Osteocyte (in vitro differentiated cells): ENCODE data around the gene ZNF616. TPM values are rescaled to one million over a fixed set of nuclear protein-coding genes. Genes with fewer than 3 reads are reported as not detected.
"Not testable (repeated sequence)": the region's sequence is repeated elsewhere in the genome, so short reads cannot be mapped to it uniquely, and the experiment has no call there.

Source experiments
- DNase-seq: peaks from one replicate; pipeline ENCODE4 v3.0.0; 2021; ENCODE audit warnings: mixed read lengths; ENCODE audit not compliant: unreplicated experiment; ENCODE audit errors: extremely low spot score
- H3K27ac Mint-ChIP-seq: one replicate; pipeline ENCODE4 v1.8.0; 2021; ENCODE audit warnings: mild to moderate bottlenecking, mixed read lengths; ENCODE audit not compliant: unreplicated experiment
- H3K27me3 Mint-ChIP-seq: one replicate; pipeline ENCODE4 v1.8.0; 2021; ENCODE audit warnings: mixed read lengths; ENCODE audit not compliant: unreplicated experiment
- H3K36me3 Mint-ChIP-seq: one replicate; pipeline ENCODE4 v1.8.0; 2021; ENCODE audit warnings: mixed read lengths; ENCODE audit not compliant: unreplicated experiment
- H3K4me1 Mint-ChIP-seq: one replicate; pipeline ENCODE4 v1.8.0; 2021; ENCODE audit warnings: mixed read lengths; ENCODE audit not compliant: unreplicated experiment
- H3K4me3 Mint-ChIP-seq: one replicate; pipeline ENCODE4 v1.8.0; 2021; ENCODE audit warnings: mild to moderate bottlenecking, moderate library complexity, mixed read lengths; ENCODE audit not compliant: unreplicated experiment
- H3K9me3 Mint-ChIP-seq: one replicate; pipeline ENCODE4 v1.8.0; 2021; ENCODE audit warnings: mixed read lengths; ENCODE audit not compliant: unreplicated experiment
- CTCF ChIP-seq: fragments of 200-600 bp; sonication (generic); IDR thresholded peaks from 2 replicates; pipeline ENCODE4 v1.5.0; 2021; ENCODE audit warnings: antibody characterized with exemption, mild to moderate bottlenecking, moderate library complexity
- total RNA-seq: library from RNA; stranded (reverse); gene quantifications from 2 replicates; pipeline ENCODE4 v1.2.1, GENCODE V29; 2021

ZNF616 gene
- total RNA-seq, 1 donor from 2014 or later, result 16.5 TPM

- TF ChIP-seq CTCF, result no peak
- Mint-ChIP-seq H3K9me3 (peaks cover 66% of the 10 kb centered on the region), H3K36me3 (peaks cover 44% of the 10 kb centered on the region), H3K27me3 (no peaks in the 10 kb centered on the region), H3K27ac (no peak overlapping the region), H3K4me1 (no peaks in the 10 kb centered on the region), H3K4me3 (no peak overlapping the region)
- DNase-seq, result no peak
Measured at GRCh38 chr19:52112624-52113023, 27.1 kb downstream of the ZNF616 start.

- Mint-ChIP-seq H3K27ac (no peak overlapping the region), H3K4me1 (no peaks in the 10 kb centered on the region), H3K9me3 (peaks cover 62% of the 10 kb centered on the region), H3K36me3 (peaks cover 33% of the 10 kb centered on the region), H3K27me3 (no peaks in the 10 kb centered on the region), H3K4me3 (no peak overlapping the region)
- no peak for DNase-seq
- no peak for TF ChIP-seq CTCF
Measured at GRCh38 chr19:52110780-52111179, 29.0 kb downstream of the ZNF616 start.

- Mint-ChIP-seq H3K27me3 (no peaks in the 10 kb centered on the region), H3K9me3 (peaks cover 30% of the 10 kb centered on the region)
Measured at GRCh38 chr19:52102782-52103181, 37.0 kb downstream of the ZNF616 start.

GRCh38 chr19:52101866-52102562 lies 37.7 kb downstream of the ZNF616 start:
- H3K27me3 Mint-ChIP-seq, result no peaks in the 10 kb centered on the region
- H3K9me3 Mint-ChIP-seq, result peaks cover 23% of the 10 kb centered on the region
- no peak for DNase-seq
- peaks cover 3% of the 10 kb centered on the region for H3K36me3 Mint-ChIP-seq
- no peak for TF ChIP-seq CTCF
- no peaks in the 10 kb centered on the region for H3K4me1 Mint-ChIP-seq
- H3K4me3 Mint-ChIP-seq, result no peak overlapping the region
- no peak overlapping the region for H3K27ac Mint-ChIP-seq

More at GRCh38 chr19:52102782-52103181, 37.0 kb downstream of the ZNF616 start:
- no peak overlapping the region for H3K27ac Mint-ChIP-seq
- DNase-seq, result no peak
- H3K36me3 Mint-ChIP-seq, result peaks cover 6% of the 10 kb centered on the region
- no peak overlapping the region for H3K4me3 Mint-ChIP-seq
- H3K4me1 Mint-ChIP-seq, result no peaks in the 10 kb centered on the region
- TF ChIP-seq CTCF, result no peak

- peaks cover 4% of the 10 kb centered on the region for H3K36me3 Mint-ChIP-seq
- no peak for TF ChIP-seq CTCF
- no peaks in the 10 kb centered on the region for H3K27me3 Mint-ChIP-seq
- peaks cover 21% of the 10 kb centered on the region for H3K9me3 Mint-ChIP-seq
- no peak overlapping the region for H3K27ac Mint-ChIP-seq
- no peak for DNase-seq
- no peak overlapping the region for H3K4me3 Mint-ChIP-seq
- peaks cover 5% of the 10 kb centered on the region for H3K4me1 Mint-ChIP-seq
Measured at GRCh38 chr19:52099497-52100138, 40.1 kb downstream of the ZNF616 start.

- not testable (repeated sequence) for H3K27me3 Mint-ChIP-seq, DNase-seq, H3K27ac Mint-ChIP-seq
- H3K9me3 Mint-ChIP-seq, result peaks cover 23% of the 10 kb centered on the region
- peak overlapping the region; percentile 93 for H3K4me3 Mint-ChIP-seq
- peaks cover 26% of the 10 kb centered on the region for H3K36me3 Mint-ChIP-seq
- peaks cover 21% of the 10 kb centered on the region for H3K4me1 Mint-ChIP-seq
Measured at GRCh38 chr19:52096416-52096815, 43.3 kb downstream of the ZNF616 start.
